ENCODE results near the gene CABP7.

The CABP7 gene

DNA sequence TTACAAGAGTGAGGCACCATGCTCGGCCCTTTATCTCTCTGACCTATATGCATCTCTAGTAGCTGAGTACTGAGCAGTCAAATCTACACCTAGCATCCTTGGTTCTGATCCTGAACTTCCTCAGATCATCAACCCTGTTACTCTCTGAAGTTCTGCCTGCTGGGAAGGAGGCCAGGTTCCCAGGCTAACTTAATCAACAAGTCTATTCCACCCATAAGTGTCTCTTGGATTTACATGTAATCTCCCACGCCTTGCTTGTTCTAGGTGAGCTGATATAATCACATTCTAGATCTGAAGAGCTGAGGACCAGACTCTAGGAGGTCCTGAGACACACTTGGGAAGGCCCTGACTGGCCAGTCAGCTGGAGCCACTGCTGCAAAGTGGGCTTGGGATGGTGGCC lies 22.1 kb downstream of the CABP7 start:
- no peak overlapping the region for H3K27ac ChIP-seq
- no peak overlapping the region for H3K4me3 ChIP-seq

GRCh38 chr22:29742326-29742725 lies 22.5 kb downstream of the CABP7 start:
- Histone ChIP-seq H3K27ac (no peak overlapping the region), H3K4me3 (no peak overlapping the region)
- no peak for DNase-seq (ENCODE audit: low read depth, low spot score)

More for the DNA sequence above, 22.1 kb downstream of the CABP7 start:
- Histone ChIP-seq H3K9me3 (ENCODE audit: low read depth, low read length) (no peaks in the 10 kb centered on the region), H3K9ac (ENCODE audit: insufficient read length) (no peak overlapping the region), H3K36me3 (ENCODE audit: insufficient read depth, low read length) (no peaks in the 10 kb centered on the region)
- TF ChIP-seq EZH2 (IDR thresholded peaks at IDR 0.05) (no peak), FOXP2 (optimal IDR thresholded peaks at IDR 0.05; ENCODE audit: control extremely low read depth, extremely low read length, insufficient read depth) (no peak), POLR2AphosphoS5 (IDR thresholded peaks at IDR 0.05; ENCODE audit: borderline replicate concordance, low read depth, low read length) (no peak)
- no peak for DNase-seq (ENCODE audit: low read depth, low spot score)

GRCh38 chr22:29744902-29745301 lies 25.1 kb downstream of the CABP7 start:
- H3K9ac ChIP-seq (ENCODE audit: insufficient read length), result no peak overlapping the region
- H3K9me3 ChIP-seq (ENCODE audit: low read depth, low read length), result no peaks in the 10 kb centered on the region
- no peak for DNase-seq (ENCODE audit: low read depth, low spot score)
- no peak overlapping the region for H3K4me3 ChIP-seq
- H3K27ac ChIP-seq, result no peak overlapping the region
- TF ChIP-seq POLR2AphosphoS5 (IDR thresholded peaks at IDR 0.05; ENCODE audit: borderline replicate concordance, low read depth, low read length) (no peak), FOXP2 (optimal IDR thresholded peaks at IDR 0.05; ENCODE audit: control extremely low read depth, extremely low read length, insufficient read depth) (no peak), EZH2 (IDR thresholded peaks at IDR 0.05) (no peak)
- H3K36me3 ChIP-seq (ENCODE audit: insufficient read depth, low read length), result no peaks in the 10 kb centered on the region

More at GRCh38 chr22:29742326-29742725, 22.5 kb downstream of the CABP7 start:
- Histone ChIP-seq H3K9ac (ENCODE audit: insufficient read length) (no peak overlapping the region), H3K36me3 (ENCODE audit: insufficient read depth, low read length) (no peaks in the 10 kb centered on the region), H3K9me3 (ENCODE audit: low read depth, low read length) (no peaks in the 10 kb centered on the region)
- TF ChIP-seq POLR2AphosphoS5 (IDR thresholded peaks at IDR 0.05; ENCODE audit: borderline replicate concordance, low read depth, low read length) (no peak), EZH2 (IDR thresholded peaks at IDR 0.05) (no peak), FOXP2 (optimal IDR thresholded peaks at IDR 0.05; ENCODE audit: control extremely low read depth, extremely low read length, insufficient read depth) (no peak)

GRCh38 chr22:29747832-29748231 lies 28.0 kb downstream of the CABP7 start:
- no peak for DNase-seq (ENCODE audit: low read depth, low spot score)
- Histone ChIP-seq H3K9me3 (ENCODE audit: low read depth, low read length) (no peaks in the 10 kb centered on the region), H3K9ac (ENCODE audit: insufficient read length) (no peak overlapping the region), H3K4me3 (no peak overlapping the region), H3K27ac (no peak overlapping the region), H3K36me3 (ENCODE audit: insufficient read depth, low read length) (no peaks in the 10 kb centered on the region)
- TF ChIP-seq FOXP2 (optimal IDR thresholded peaks at IDR 0.05; ENCODE audit: control extremely low read depth, extremely low read length, insufficient read depth) (no peak), EZH2 (IDR thresholded peaks at IDR 0.05) (no peak), POLR2AphosphoS5 (IDR thresholded peaks at IDR 0.05; ENCODE audit: borderline replicate concordance, low read depth, low read length) (no peak)

DNA sequence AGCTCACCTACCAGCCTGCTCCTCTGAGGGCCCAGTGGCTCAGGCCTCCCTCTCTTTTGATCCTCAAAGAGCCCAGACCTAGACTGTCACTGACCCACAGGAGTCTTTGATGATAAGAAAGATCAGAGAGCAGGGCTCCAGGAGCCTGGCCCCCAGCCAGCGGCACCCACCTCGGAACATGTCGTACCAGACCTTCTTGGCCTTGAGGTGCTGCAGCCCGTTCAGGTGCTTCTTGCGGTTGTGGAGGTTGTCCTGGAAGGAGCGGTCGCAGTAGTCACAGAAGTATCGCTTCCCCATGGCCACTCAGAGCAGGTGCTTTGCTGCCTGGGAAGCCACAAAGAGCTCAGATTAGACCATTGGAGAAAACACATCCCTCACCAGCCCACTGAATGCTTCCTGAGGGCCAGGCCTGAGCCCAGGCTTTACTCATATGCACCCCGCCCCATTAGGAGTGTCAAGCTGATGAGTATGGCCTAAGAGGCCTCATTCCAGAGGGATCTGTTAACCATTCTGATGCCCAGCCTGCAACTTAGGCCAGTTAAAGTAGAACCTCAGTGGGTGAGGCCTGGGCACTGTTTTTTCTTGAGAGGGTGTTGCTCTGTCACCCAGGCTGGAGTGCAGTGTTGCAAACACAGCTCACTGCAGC lies 28.6 kb downstream of the CABP7 start:
- Histone ChIP-seq H3K27ac (no peak overlapping the region), H3K36me3 (ENCODE audit: insufficient read depth, low read length) (no peaks in the 10 kb centered on the region), H3K9me3 (ENCODE audit: low read depth, low read length) (no peaks in the 10 kb centered on the region), H3K4me3 (no peak overlapping the region), H3K9ac (ENCODE audit: insufficient read length) (no peak overlapping the region)
- TF ChIP-seq FOXP2 (optimal IDR thresholded peaks at IDR 0.05; ENCODE audit: control extremely low read depth, extremely low read length, insufficient read depth) (no peak), EZH2 (IDR thresholded peaks at IDR 0.05) (no peak), POLR2AphosphoS5 (IDR thresholded peaks at IDR 0.05; ENCODE audit: borderline replicate concordance, low read depth, low read length) (no peak)
- no peak for DNase-seq (ENCODE audit: low read depth, low spot score)

- DNase-seq (ENCODE audit: low read depth, low spot score), result no peak
- no peak overlapping the region for H3K4me3 ChIP-seq
- no peaks in the 10 kb centered on the region for H3K36me3 ChIP-seq (ENCODE audit: insufficient read depth, low read length)
- no peak overlapping the region for H3K27ac ChIP-seq
- no peak overlapping the region for H3K9ac ChIP-seq (ENCODE audit: insufficient read length)
- no peaks in the 10 kb centered on the region for H3K9me3 ChIP-seq (ENCODE audit: low read depth, low read length)
- TF ChIP-seq FOXP2 (optimal IDR thresholded peaks at IDR 0.05; ENCODE audit: control extremely low read depth, extremely low read length, insufficient read depth), result no peak
- TF ChIP-seq EZH2 (IDR thresholded peaks at IDR 0.05), result no peak
- no peak for TF ChIP-seq POLR2AphosphoS5 (IDR thresholded peaks at IDR 0.05; ENCODE audit: borderline replicate concordance, low read depth, low read length)
Observed at GRCh38 chr22:29750029-29750428, 30.2 kb downstream of the CABP7 start.

- TF ChIP-seq EZH2 (IDR thresholded peaks at IDR 0.05) (no peak), POLR2AphosphoS5 (IDR thresholded peaks at IDR 0.05; ENCODE audit: borderline replicate concordance, low read depth, low read length) (no peak), FOXP2 (optimal IDR thresholded peaks at IDR 0.05; ENCODE audit: control extremely low read depth, extremely low read length, insufficient read depth) (no peak)
- no peaks in the 10 kb centered on the region for H3K9me3 ChIP-seq (ENCODE audit: low read depth, low read length)
- H3K36me3 ChIP-seq (ENCODE audit: insufficient read depth, low read length), result no peaks in the 10 kb centered on the region
- H3K27ac ChIP-seq, result no peak overlapping the region
- H3K4me3 ChIP-seq, result no peak overlapping the region
- no peak overlapping the region for H3K9ac ChIP-seq (ENCODE audit: insufficient read length)
- no peak for DNase-seq (ENCODE audit: low read depth, low spot score)
Observed at GRCh38 chr22:29750559-29751538, 31.0 kb downstream of the CABP7 start.

DNA sequence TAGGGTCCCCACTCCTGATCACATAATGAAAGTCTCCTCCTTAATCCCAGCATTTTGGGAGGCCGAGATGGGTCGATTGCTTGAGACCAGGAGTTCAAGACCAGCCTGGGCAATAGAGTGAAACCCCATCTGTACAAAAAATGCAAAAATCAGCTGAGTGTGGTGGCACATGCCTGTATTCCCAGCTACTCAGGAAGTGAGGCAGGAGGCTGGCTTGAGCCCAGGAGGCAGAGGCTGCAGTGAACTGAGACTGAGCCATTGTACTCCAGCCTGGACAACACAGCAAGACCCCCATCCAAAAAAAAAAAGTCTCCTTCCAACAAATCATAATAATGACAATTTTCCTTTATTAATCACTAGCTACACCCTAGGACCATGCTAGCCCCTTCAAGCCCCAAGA lies 31.9 kb downstream of the CABP7 start:
- Histone ChIP-seq H3K36me3 (ENCODE audit: insufficient read depth, low read length) (no peaks in the 10 kb centered on the region), H3K27ac (no peak overlapping the region), H3K4me3 (no peak overlapping the region), H3K9ac (ENCODE audit: insufficient read length) (no peak overlapping the region), H3K9me3 (ENCODE audit: low read depth, low read length) (no peaks in the 10 kb centered on the region)
- TF ChIP-seq POLR2AphosphoS5 (IDR thresholded peaks at IDR 0.05; ENCODE audit: borderline replicate concordance, low read depth, low read length) (no peak), FOXP2 (optimal IDR thresholded peaks at IDR 0.05; ENCODE audit: control extremely low read depth, extremely low read length, insufficient read depth) (no peak), EZH2 (IDR thresholded peaks at IDR 0.05) (no peak)
- DNase-seq (ENCODE audit: low read depth, low spot score), result no peak
